HG03457 (cell line): ENCODE data around the gene MAN2A1.
"Not testable (repeated sequence)": the region's sequence is repeated elsewhere in the genome, so short reads cannot be mapped to it uniquely, and the experiment has no call there.

Source experiments
- ATAC-seq: cut with Tn5 transposase; IDR thresholded peaks from one replicate; pipeline ENCODE4 v1.9.1; 2021; ENCODE audit warnings: moderate number of reproducible peaks; ENCODE audit not compliant: unreplicated experiment

The MAN2A1 gene

DNA sequence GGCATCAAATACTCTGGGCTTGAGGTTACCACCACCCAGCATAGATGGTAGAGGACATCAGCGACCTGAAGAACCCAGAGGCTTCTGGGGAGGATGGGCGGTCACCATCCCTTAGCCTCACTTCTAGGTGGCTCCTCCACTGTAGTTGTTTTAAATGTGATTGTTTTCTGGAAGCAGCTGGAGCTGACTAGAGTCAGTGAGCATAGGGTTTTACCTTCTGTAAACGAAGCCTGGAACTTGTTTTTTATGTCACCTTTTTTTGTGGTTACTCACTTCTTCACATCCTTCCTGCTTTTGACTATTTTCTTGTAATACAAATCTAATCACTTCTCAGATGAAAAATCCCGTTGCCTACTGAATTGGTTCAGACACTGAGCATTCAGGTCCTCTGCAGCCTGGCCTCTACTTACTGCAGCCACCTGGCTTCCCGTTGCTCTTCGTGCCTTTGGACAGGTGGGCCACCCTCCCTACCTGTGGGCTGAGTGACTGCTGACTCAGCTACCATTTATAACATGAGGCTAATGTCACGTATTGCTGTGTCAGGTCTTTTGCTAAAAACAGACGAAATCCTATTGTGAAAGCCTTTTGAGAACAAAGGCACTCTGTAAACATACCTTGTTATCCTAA, 167.8 kb downstream of the MAN2A1 start:
- no peak for ATAC-seq

DNA sequence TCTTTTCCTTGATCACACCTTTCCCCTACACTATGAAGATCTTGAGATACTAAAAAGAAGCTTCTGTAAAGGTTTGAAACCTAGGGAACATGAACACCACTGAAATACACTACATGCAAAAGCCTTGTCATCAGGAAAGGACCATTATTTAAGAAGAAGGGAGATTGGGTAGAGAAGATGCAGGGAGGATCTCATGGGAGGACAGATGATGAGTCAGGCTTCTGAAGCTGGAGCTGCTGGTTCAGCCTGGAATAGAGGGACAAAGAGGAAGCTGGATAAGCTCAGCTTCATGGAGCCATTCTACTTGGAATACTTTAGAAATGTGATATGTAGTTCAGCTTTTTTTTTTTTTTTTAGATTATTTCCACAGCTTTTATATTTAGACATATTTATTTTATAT, 169.8 kb downstream of the MAN2A1 start:
- ATAC-seq, result no peak

- no peak for ATAC-seq
These were observed 172.6 kb downstream of the MAN2A1 start for GRCh38 chr5:109862301-109862700.

DNA sequence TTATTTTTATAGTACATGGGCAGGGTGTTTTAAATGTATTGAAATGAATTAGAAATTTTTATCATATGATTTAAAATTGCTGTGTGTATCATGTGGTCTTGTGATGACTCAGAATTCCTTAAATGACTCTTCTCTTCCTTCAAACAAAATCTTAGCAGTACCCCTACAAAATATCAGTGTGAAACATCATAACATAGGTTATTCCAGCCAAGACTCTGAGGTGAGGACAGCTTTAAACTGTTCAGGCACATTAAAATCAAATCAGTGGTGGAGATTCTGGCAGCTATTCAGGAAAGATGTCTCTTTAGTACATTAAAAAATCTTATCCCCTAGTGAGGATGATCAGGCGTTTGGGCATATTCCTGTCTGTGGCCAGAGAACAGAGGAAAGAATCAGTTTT, 174.0 kb downstream of the MAN2A1 start:
- no peak for ATAC-seq

GRCh38 chr5:109865637-109866036, 175.9 kb downstream of the MAN2A1 start:
- no peak for ATAC-seq

DNA sequence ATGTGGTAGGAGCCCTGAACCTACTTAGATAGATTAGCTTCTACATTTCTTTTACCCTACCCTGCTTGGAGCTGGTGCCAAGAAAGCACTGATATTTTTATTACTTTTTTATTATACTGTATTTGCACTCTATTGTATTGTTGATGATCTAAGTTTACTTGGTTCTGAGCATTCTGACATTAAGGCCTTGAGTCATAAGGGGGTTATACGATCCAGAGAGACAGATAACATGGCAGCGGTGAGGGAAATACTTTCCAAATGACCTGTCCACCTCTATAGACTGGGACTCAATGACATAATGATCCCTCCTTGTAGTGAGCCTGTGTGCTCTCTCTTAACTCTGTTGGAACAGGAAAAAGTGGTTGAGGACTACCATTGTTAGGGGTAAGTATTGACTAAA, 176.3 kb downstream of the MAN2A1 start:
- ATAC-seq, result no peak

DNA sequence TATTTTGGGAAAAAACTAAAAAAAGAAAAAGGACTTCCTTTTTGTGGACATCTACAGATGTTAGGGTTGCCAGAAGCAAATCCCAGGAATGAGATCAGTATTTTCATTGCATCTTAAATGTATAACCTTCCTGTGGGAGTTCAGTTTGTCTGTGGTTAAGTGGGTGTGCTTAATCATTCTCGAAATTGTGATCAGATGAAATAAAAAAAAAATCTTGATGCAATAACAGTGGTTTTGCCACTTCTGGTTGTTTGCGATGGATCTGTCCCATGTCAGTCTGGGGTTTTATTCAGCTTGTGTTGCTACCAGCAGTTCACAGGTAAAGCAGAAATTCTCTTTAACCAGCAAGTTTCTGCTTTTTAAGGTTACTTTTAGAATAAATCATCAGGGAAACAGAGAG, 179.0 kb downstream of the MAN2A1 start:
- ATAC-seq, result no peak

- ATAC-seq, result no peak
These were observed 184.0 kb downstream of the MAN2A1 start for GRCh38 chr5:109873687-109874086.

DNA sequence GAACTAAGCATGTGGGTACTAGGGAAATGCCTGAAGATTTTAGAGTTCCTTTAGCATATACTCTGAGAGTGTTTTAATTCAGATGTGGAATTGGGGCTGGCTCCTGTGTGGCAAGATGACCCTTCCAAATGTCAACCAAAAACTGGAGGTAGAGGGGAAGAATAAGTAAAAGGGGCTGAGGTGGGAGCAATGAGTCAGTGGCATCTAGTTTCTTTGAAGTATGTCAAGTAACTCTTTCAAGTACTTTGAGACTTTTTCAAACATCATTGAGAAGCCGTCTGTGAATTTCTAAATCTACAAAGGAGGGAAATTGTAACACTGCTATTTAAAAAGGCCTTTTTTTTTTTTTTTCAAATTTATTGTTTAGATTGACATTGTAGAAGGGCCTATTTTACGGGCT, 184.4 kb downstream of the MAN2A1 start:
- no peak for ATAC-seq

- no peak for ATAC-seq
These were observed 186.5 kb downstream of the MAN2A1 start for GRCh38 chr5:109876030-109876725.

DNA sequence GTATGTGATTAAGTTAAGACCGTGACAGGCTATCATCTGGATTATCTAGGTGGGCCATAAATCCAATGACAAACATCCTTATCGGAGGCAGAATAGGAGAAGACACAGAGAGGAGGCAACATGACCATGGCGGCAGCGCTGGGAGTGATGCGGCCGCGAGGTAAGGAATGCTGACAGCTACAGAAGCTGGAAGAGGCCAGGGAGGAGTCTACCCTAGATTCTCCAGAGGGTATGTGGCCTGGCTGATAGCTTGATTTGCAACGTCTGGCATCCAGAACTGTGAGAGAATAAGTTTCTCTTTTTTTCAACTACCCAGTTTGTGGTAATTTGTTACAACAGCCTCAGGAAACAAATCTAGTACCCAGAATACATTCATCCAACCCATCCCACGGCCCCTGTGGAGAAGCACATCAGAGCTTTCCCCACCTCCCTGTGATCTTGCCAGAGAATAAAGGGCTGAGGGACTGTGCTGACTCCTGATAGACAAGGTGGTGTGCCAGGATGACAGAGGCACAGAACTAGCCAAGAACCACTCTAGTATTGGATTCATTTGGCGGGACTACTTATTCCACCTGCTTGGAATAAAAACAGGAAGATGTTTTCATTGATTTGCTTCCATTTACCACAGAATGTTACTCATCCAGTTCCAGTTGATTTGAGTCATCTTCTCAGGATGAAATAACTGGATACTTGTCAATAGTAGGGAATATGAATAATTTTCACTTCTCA, 187.4 kb downstream of the MAN2A1 start:
- ATAC-seq, result no peak

- ATAC-seq, result no peak
These were observed 187.9 kb downstream of the MAN2A1 start for GRCh38 chr5:109877670-109878045.

GRCh38 chr5:109878887-109879286, 189.2 kb downstream of the MAN2A1 start:
- ATAC-seq, result no peak

DNA sequence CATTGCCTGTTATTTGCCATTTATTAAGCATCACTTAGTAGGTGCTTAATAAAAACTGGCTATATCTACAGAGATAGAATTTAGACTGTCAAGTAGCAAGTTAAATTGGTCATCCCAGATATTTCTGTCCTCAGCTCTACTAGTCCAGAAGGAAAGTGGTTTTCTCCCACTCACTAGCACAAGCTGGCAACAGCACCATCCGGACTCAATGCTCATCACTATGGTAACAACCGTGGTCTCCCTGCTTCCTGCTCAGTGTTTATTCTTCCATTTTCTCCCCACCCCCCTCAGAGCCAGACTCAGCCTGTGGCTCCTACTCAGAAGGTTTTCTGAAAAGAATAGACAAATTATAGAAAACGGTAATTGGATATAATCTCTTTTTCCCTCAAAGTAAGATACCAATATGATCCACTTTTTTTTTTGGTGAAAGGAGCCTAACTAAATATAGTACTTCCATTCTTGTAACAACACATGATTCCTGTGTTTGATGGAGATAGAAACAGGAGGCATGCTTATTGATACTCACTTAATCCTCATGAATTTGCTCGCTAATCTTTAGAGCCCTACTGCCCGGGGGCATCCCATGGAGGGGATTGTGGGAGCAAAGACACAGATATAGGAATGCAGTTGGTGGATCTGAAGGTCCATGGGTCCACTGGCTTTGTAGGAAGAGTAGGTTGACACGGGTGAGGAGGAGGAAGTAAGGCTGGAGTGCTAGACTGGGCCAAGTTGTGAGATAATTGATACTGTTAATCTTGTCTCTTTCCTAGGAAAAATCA, 191.4 kb downstream of the MAN2A1 start:
- ATAC-seq, result no peak

- ATAC-seq, result no peak
These were observed 192.8 kb downstream of the MAN2A1 start for GRCh38 chr5:109882546-109882945.

- ATAC-seq, result no peak
These were observed 194.9 kb downstream of the MAN2A1 start for GRCh38 chr5:109884676-109885075.

DNA sequence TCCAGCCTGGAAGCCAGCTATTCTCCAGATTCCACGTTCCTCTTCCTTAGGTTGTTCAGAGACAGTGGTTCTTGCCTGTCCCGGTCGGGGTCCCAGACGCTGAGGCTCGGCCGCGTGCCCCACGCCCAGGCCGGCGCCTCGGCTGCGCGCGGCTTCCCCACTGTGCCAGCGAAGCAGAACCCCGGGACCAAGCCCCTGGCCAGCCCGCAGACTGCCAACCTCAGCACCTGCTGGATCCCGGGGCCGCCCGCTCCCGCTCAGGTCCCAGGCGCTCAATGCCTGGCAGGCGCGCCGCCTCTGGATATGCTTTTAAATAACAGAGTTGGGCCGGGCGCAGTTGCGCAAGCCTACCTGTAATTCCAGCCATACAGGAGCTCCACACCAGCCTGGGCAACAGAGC, 195.5 kb downstream of the MAN2A1 start:
- no peak for ATAC-seq

GRCh38 chr5:109888989-109889388, 199.3 kb downstream of the MAN2A1 start:
- no peak for ATAC-seq

GRCh38 chr5:109893271-109893670, 203.5 kb downstream of the MAN2A1 start:
- ATAC-seq, result not testable (repeated sequence)

- ATAC-seq, result no peak
These were observed 208.8 kb downstream of the MAN2A1 start for GRCh38 chr5:109898269-109899162.
